Measurements from ENCODE around the gene LSAMP.

DNA sequence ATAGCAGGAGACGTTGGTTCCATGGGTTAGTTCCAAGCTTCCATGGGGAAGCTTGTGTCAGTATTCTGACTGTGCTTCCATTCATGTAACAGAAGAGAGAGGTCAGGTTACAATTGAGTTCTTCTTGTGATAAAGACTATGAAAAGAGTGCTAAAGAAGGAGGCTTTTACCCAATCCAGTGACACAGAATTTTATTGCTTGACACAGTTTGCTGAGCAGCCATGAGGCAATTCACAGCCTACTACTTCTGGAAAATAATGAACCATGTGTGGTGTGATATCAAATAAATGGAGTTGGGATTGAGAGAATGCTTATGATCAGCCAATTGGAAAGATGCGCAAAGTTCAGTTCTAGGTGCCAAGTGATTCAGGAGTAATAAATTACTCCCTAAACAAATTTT lies 233.4 kb downstream of the LSAMP start:
- TF ChIP-seq POLR2A (IDR thresholded peaks at IDR 0.05; ENCODE audit: low read length) (no peak), CBX8 (IDR thresholded peaks at IDR 0.05) (no peak), HDAC2 (IDR thresholded peaks at IDR 0.05) (no peak), MYC (IDR thresholded peaks at IDR 0.05; ENCODE audit: borderline replicate concordance, low read length) (no peak), MAFK (IDR thresholded peaks at IDR 0.05; ENCODE audit: partially characterized antibody) (no peak), RCOR1 (IDR thresholded peaks at IDR 0.05; ENCODE audit: low read depth, low read length) (no peak)
- TF ChIP-seq, protein P1, sequence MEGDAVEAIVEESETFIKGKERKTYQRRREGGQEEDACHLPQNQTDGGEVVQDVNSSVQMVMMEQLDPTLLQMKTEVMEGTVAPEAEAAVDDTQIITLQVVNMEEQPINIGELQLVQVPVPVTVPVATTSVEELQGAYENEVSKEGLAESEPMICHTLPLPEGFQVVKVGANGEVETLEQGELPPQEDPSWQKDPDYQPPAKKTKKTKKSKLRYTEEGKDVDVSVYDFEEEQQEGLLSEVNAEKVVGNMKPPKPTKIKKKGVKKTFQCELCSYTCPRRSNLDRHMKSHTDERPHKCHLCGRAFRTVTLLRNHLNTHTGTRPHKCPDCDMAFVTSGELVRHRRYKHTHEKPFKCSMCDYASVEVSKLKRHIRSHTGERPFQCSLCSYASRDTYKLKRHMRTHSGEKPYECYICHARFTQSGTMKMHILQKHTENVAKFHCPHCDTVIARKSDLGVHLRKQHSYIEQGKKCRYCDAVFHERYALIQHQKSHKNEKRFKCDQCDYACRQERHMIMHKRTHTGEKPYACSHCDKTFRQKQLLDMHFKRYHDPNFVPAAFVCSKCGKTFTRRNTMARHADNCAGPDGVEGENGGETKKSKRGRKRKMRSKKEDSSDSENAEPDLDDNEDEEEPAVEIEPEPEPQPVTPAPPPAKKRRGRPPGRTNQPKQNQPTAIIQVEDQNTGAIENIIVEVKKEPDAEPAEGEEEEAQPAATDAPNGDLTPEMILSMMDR (IDR thresholded peaks at IDR 0.05): no peak
